Epithelial cell of proximal tubule (primary cell): ENCODE measurements around the gene STAB2. TPM values are rescaled to one million over a fixed set of nuclear protein-coding genes. Genes with fewer than 3 reads are reported as not detected.
A peak's percentile ranks its signal among the peaks of the same experiment; 100 is the strongest.

Source experiments
- DNase-seq: peaks from one replicate; pipeline ENCODE4 v3.0.0-alpha.2; 2011; ENCODE audit warnings: low read depth
- H3K4me3 ChIP-seq: 2 replicates; pipeline ENCODE4 v1.5.1; 2011; ENCODE audit warnings: low read depth, mild to moderate bottlenecking, low read length
- total RNA-seq: library from RNA; depleted of rRNA; stranded (reverse); fragments of >200 nt; gene quantifications from 2 replicates; pipeline ENCODE4 v1.2.3, GENCODE V29; 2015
- TF ChIP-seq, protein P1 (sequence below): conservative IDR thresholded peaks from 2 replicates; pipeline ENCODE4 v1.5.1; 2012; ENCODE audit warnings: low read depth, mild to moderate bottlenecking, low read length

STAB2 gene
- total RNA-seq, 1 donor from 2014 or later, result not detected

DNA sequence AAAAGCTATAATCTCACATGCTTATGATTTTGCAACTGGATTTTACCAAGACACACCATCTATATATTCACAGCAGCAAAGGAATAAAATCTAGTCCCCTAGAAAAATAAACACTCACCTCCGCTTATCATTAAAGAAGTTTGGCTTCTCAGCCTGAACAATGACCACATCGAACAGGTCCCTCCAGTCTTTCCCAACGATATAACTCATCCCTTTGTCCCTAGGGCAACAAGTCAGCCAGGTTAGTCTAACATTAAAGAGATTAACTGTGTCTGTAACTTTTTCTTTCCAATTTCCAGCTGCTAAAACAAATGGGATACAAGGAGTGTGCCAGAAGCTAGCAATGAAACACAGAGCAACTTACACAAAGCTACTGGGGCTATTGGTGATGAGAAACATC is 206.0 kb downstream of the STAB2 start:
- no peak overlapping the region for H3K4me3 ChIP-seq
- TF ChIP-seq, protein P1, sequence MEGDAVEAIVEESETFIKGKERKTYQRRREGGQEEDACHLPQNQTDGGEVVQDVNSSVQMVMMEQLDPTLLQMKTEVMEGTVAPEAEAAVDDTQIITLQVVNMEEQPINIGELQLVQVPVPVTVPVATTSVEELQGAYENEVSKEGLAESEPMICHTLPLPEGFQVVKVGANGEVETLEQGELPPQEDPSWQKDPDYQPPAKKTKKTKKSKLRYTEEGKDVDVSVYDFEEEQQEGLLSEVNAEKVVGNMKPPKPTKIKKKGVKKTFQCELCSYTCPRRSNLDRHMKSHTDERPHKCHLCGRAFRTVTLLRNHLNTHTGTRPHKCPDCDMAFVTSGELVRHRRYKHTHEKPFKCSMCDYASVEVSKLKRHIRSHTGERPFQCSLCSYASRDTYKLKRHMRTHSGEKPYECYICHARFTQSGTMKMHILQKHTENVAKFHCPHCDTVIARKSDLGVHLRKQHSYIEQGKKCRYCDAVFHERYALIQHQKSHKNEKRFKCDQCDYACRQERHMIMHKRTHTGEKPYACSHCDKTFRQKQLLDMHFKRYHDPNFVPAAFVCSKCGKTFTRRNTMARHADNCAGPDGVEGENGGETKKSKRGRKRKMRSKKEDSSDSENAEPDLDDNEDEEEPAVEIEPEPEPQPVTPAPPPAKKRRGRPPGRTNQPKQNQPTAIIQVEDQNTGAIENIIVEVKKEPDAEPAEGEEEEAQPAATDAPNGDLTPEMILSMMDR, result no peak
- no peak for DNase-seq

GRCh38 chr12:103793512-103794045 is 206.5 kb downstream of the STAB2 start:
- TF ChIP-seq, protein P1, result no peak
- no peak overlapping the region for H3K4me3 ChIP-seq
- DNase-seq, result no peak

DNA sequence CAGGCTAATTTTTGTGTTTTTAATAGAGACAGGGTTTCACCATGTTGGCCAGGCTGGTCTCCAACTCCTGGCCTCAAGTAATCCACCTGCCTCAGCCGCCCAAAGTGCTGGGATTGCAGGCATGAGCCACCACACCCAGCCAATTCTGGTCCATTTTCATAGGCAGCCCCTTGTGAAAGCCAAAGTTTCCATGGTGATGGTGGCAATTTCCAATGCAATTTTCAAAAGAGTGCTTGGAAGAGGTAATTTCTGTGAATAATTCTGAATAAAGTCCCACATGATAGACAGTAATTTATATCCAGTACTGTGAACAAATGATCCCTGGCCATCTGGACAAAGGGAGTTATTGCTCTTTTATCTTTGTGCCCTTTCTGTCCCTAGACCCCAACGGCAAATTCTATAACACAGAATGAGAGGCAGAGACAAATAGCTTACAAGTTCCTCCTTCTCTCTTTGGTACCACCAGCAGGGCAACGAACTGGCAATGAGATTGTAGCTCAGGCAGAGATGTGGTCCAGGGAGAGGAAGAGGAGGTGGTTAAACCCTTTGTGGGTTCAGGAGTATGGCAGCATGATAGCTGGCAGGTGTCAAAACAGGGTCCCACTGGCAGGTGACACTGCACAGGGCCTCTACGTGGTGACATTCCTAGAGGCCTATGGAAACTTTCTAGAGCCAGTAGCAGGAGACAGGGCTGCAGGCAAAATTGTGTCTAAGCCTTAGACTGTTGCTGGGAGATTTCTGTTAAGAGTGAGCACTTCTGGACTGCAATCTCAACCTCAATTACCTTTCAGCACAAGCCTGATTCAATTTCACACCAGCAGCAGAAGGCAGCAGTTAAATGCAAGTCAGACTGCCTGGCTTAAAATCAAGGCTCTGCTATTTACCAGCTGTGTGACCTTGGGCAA is 207.5 kb downstream of the STAB2 start:
- no peak for DNase-seq
- no peak overlapping the region for H3K4me3 ChIP-seq
- TF ChIP-seq, protein P1, result no peak

DNA sequence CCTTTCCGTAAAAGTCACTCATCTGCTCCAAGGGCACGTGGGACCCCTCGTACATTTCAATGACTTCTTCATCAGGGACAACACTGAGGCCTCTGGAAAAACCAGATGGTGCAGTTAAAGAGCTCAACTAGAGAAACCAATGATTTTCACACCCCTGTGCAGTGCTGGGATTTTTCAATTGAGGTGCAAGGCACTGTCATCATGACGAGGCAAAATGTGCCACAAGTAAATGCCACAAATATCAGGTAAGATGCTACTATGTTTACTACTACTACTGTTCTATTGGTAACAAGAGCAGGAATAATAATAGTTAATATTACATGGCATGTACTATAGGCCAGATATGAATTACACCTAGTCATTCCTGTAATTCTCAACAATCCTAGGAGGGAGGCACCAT is 211.5 kb downstream of the STAB2 start:
- H3K4me3 ChIP-seq, result no peak overlapping the region
- no peak for DNase-seq
- TF ChIP-seq, protein P1, result no peak

GRCh38 chr12:103799504-103799856 is 212.4 kb downstream of the STAB2 start:
- TF ChIP-seq, protein P1, result no peak
- no peak for DNase-seq
- no peak overlapping the region for H3K4me3 ChIP-seq

DNA sequence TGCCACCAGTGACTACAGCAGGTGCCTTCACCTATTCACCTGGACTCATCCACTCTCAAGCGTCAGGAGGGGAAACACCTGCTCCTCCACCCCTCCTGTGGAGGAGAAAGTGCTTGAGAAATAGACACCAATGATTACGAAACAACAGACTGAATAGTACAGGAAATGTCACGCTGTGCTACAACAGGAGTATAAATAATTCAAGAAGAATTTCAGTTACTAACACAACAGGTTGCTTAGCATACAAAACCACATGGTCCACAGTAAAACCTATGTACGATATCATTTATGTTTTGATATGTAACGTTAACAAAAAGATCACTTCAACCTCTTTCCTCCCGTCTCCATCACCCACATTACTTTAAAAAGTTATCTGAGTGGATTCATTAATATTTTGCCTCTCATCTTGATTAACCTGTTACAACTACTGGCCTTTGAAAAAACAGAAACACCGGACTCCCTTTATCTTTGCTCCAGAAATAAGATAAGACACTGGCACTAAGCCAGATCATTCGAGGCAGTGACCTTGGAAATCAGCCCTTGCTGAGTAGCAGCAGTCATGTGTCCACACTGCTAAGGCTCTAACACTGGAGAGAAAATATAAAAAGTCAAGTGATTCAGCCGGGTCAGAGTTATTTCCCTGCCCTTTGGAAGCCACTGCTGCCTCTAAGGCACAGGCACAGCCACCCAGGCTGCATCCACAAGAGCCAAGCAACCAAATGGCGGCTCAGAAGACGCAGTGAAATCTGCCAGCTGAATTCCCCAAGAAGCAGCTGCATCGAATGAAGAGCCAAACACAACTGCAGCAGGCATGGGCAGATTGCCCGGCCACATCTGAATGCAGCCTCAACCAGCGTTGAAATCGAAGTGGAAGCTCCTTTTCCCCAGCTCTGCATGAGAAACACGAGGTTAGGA is 213.0 kb downstream of the STAB2 start:
- H3K4me3 ChIP-seq, result no peak overlapping the region
- TF ChIP-seq, protein P1, result no peak
- DNase-seq, result peak; percentile 82
